Activated CD4-positive, alpha-beta memory T cell treated with anti-CD3 and anti-CD28 coated beads for 36 hours (primary cell): ENCODE measurements around the gene C11orf24. TPM values are rescaled to one million over a fixed set of nuclear protein-coding genes. Genes with fewer than 3 reads are reported as not detected.

Source experiments
- CTCF ChIA-PET: fragments of 350-600 bp; sonication (Branson Sonifier 250); formaldehyde crosslinking; loops from one replicate; lab custom pipeline; 2021; ENCODE audit warnings: antibody characterized with exemption, inconsistent platforms; lab: Charles Lee
- POLR2A ChIA-PET: fragments of 350-600 bp; sonication (Branson Sonifier 250); formaldehyde crosslinking; loops from one replicate; lab custom pipeline; 2021; ENCODE audit warnings: antibody characterized with exemption; lab: Charles Lee
- DNase-seq: peaks from one replicate; pipeline ENCODE4 v3.0.0-alpha.2; 2020
- H3K27ac Mint-ChIP-seq: one replicate; pipeline ENCODE4 v1.8.0; 2021; ENCODE audit warnings: mixed read lengths
- H3K27me3 Mint-ChIP-seq: one replicate; pipeline ENCODE4 v1.8.0; 2021; ENCODE audit warnings: mixed read lengths
- H3K36me3 Mint-ChIP-seq: one replicate; pipeline ENCODE4 v1.8.0; 2021; ENCODE audit warnings: mixed read lengths
- H3K4me1 Mint-ChIP-seq: one replicate; pipeline ENCODE4 v1.8.0; 2021; ENCODE audit warnings: low read depth, mixed read lengths
- H3K4me3 Mint-ChIP-seq: one replicate; pipeline ENCODE4 v1.8.0; 2021; ENCODE audit warnings: mild to moderate bottlenecking, mixed read lengths
- H3K9me3 Mint-ChIP-seq: one replicate; pipeline ENCODE4 v1.8.0; 2021; ENCODE audit warnings: mixed read lengths
- intact Hi-C: fragments of 100-400 bp; cut with micrococcal nuclease; formaldehyde crosslinking; loops from one replicate; pipeline ENCODE4 v1.15.1; 2023
- total RNA-seq, 2 experiments: library from RNA; stranded (reverse); gene quantifications; one replicate each; pipeline ENCODE4 v1.2.3, GENCODE V29; 2021

Gene C11orf24
- 10 to 100 TPM; 28.0 to 28.9 TPM for total RNA-seq

- POLR2A ChIA-PET: interaction anchor here (0.6 to 1.9 kb wide), 7 partner anchors 10 to 188 kb away, joined by 3 to 8 read pairs (median 3); no protein-coding TSS in a partner anchor
- intact Hi-C loops: loop anchor here (1.0 to 10.0 kb wide), 3 partner anchors 25 to 190 kb away; partner anchors contain the start of genes KMT5B and PPP6R3
- Mint-ChIP-seq H3K9me3 (no peaks in the 10 kb centered on the region), H3K4me1 (peaks cover 24% of the 10 kb centered on the region), H3K27ac (peak within 1 kb of the TSS; percentile 93), H3K4me3 (peak within 1 kb of the TSS; percentile 97), H3K36me3 (peaks cover 2% of the 10 kb centered on the region), H3K27me3 (no peaks in the 10 kb centered on the region)
- peak; percentile 95 for DNase-seq
- CTCF ChIA-PET: interaction anchor here (0.9 to 3.5 kb wide), 7 partner anchors 11 to 116 kb away, joined by 3 to 46 read pairs (median 4); no protein-coding TSS in a partner anchor
These were observed at the start of gene C11orf24 for GRCh38 chr11:68271781-68272608. TSS of gene C11orf24 (minus strand) at chr11:68271973. CDS start at chr11:68263767, 8,206 bp downstream.

DNA sequence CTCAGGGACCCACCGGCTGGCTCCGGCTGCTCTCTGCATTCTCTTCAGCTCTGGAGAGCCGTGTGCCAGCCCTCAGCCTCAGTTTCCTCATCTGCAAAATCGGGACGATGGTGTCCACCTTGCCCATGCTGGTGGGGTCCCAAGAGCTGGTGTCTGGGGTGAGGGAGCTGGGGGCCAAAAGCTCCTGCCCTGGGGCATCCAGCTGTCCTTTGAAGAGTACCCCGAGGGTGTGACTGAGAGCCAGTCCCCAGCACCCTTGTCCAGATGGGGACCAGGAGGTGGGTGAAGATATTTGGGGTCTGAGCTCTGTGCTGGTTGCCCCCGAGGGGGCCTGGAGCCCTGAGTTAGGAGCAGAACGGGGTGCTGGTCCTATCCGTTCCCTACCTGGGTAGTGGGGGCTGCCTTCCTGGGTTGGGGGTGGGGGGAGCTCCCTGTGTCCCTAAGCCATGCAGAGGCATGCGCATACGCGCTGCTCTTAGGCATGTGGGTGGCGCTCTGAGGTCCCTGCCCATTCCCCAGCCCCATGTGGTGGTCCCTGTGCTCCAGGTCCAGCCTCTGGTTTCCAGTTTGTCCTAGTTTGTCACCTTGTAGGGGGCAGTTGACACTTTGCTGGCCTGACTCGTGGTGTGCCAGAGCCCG lies 45.5 kb upstream of the C11orf24 start:
- Mint-ChIP-seq H3K27me3 (peaks cover 7% of the 10 kb centered on the region), H3K9me3 (no peaks in the 10 kb centered on the region), H3K27ac (no peak overlapping the region), H3K4me3 (no peak overlapping the region), H3K36me3 (no peaks in the 10 kb centered on the region), H3K4me1 (peaks cover 7% of the 10 kb centered on the region)
- ChIA-PET POLR2A (no interaction called here), CTCF (no interaction called here)
- no peak for DNase-seq
- intact Hi-C loops: no loop called here

DNA sequence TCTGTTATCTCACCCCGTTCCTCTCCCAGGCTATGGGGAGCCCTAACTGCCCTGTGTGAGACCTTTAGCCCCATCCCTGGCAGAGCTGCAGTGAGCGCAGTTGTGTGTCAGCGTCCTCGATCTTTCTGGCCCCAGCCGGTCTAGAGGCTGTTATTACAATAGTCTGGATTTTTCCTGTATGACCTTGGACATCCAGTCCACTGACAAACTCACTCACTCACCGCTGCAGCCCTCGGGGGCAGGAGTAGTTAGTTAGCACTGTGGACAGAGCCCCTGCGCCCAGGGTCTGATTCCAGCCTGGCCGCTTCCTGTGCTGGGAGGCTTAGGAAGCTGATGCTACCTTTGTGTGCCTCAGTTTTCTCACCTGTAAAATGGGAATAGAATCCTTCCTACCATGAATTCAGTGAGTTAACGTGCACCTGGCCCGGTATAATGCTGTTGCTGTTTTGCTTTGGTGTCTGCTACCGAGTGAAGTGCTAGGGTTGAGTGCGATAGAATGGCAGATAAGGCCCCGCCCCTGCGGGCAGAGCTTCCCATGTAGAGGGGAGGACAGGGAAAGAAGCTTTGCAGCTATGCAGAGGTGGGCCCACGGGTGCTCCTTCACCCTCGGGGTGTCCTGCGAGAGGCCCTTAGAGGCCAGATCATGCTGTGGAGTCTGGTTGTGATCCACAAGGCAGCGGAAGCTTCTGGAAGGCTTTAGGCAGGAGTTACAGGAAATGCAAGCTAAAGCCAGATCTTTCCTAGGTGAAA lies 43.6 kb upstream of the C11orf24 start:
- H3K4me3 Mint-ChIP-seq: no peak overlapping the region
- ChIA-PET POLR2A (no interaction called here), CTCF (interaction anchor here (0.9 kb wide), 1 partner anchor 20 kb away, joined by 3 read pairs; no protein-coding TSS in a partner anchor)
- H3K4me1 Mint-ChIP-seq: peaks cover 7% of the 10 kb centered on the region
- H3K36me3 Mint-ChIP-seq: no peaks in the 10 kb centered on the region
- H3K9me3 Mint-ChIP-seq: no peaks in the 10 kb centered on the region
- intact Hi-C loops: no loop called here
- no peak for DNase-seq
- no peak overlapping the region for H3K27ac Mint-ChIP-seq
- H3K27me3 Mint-ChIP-seq: peaks cover 7% of the 10 kb centered on the region

- H3K27ac Mint-ChIP-seq: no peak overlapping the region
- no peaks in the 10 kb centered on the region for H3K9me3 Mint-ChIP-seq
- POLR2A ChIA-PET: no interaction called here
- peak overlapping the region; percentile 12 for H3K4me3 Mint-ChIP-seq
- peaks cover 7% of the 10 kb centered on the region for H3K27me3 Mint-ChIP-seq
- CTCF ChIA-PET: interaction anchor here (0.9 kb wide), 1 partner anchor 16 kb away, joined by 3 read pairs; no protein-coding TSS in a partner anchor
- no peak for DNase-seq
- peaks cover 7% of the 10 kb centered on the region for H3K4me1 Mint-ChIP-seq
- H3K36me3 Mint-ChIP-seq: no peaks in the 10 kb centered on the region
- intact Hi-C loops: no loop called here
These were observed 42.7 kb upstream of the C11orf24 start for GRCh38 chr11:68314203-68315170.

GRCh38 chr11:68313574-68314202 lies 41.9 kb upstream of the C11orf24 start:
- peaks cover 7% of the 10 kb centered on the region for H3K27me3 Mint-ChIP-seq
- ChIA-PET CTCF (interaction anchor here (0.9 kb wide), 1 partner anchor 15 kb away, joined by 3 read pairs; no protein-coding TSS in a partner anchor), POLR2A (no interaction called here)
- peak overlapping the region; percentile 80 for H3K4me3 Mint-ChIP-seq
- DNase-seq: no peak
- H3K4me1 Mint-ChIP-seq: peaks cover 7% of the 10 kb centered on the region
- intact Hi-C loops: no loop called here
- H3K36me3 Mint-ChIP-seq: no peaks in the 10 kb centered on the region
- H3K9me3 Mint-ChIP-seq: no peaks in the 10 kb centered on the region
- no peak overlapping the region for H3K27ac Mint-ChIP-seq

DNA sequence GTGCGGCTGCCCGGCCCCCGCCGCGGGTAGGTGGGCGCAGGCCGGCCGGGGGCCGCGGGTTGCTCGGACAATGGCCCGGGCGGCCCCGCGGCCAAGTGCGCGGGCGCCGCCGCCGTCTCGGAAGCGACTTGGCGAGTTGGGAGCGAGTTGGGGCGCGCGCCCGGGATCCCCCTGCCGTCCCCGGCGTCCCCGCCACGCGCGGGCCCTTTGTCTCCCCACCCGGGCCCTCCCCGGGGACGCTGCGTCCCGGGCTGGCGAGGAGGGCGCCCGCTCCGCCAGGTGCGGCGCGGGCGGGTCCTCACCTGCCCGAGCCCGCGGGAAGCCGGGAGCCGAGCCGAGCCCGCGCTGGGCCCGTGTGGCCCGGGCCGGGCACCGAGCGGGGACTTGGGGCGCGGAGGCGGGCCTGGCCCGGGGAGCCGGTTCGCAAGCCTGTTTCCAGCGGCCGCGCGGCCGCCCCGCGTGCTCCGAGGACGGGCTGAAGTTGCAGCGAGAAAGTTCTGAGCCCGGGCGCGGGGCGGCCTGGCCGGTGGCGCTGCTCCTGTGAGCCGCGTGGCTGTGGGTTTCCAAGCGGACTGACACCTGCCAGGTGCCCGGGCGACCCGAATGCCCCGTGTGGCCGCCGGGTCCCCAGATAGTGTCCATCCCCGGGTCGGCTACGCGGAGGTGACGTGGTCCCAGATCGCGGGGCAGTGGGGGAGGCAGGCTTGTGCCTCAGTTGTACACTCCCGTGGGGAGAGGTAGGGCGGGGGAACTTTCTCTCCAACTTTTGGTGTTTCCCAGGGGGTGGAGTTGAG lies 41.2 kb upstream of the C11orf24 start:
- Mint-ChIP-seq H3K4me3 (peak overlapping the region; percentile 80), H3K4me1 (peaks cover 7% of the 10 kb centered on the region), H3K27me3 (peaks cover 7% of the 10 kb centered on the region), H3K36me3 (no peaks in the 10 kb centered on the region), H3K27ac (no peak overlapping the region), H3K9me3 (no peaks in the 10 kb centered on the region)
- ChIA-PET POLR2A (no interaction called here), CTCF (no interaction called here)
- DNase-seq: peak; percentile 30
- intact Hi-C loops: no loop called here

DNA sequence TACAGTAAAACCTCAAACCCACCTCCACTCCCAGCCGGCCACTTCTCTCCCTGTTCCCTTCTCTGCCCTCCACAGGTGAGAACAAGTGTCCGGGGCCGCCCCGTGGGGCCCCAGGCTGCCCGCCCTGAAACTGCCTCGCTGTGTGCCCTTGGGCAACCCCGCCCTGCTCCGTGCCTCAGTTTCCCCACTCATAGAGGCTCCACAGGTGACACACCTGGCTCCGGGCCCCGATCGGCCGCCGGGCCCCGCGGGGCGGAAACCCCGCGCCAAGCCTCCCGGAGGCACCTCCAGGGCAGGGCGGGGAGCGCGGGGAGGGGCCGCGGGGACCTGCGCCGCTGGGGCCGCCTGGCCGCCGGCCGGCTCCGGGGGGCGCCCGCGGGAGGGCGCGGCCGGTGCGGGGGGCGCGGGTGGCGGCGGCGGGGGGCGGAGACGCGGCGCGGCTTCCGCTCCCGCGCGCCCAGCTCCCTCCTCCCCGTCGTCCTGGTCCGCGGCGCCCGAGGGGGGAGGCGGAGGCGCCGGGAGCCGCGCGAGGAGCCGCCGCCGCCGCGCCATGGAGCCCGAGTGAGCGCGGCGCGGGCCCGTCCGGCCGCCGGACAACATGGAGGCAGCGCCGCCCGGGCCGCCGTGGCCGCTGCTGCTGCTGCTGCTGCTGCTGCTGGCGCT lies 40.5 kb upstream of the C11orf24 start, which contains the start of gene LRP5:
LRP5 (plus strand) TSS at position 475 of the 663 bp plus-strand sequence; CDS start at position 599, 124 bp downstream.
- H3K4me3 Mint-ChIP-seq: peak within 1 kb of the TSS; percentile 80
- peak; percentile 19 for DNase-seq
- POLR2A ChIA-PET: no interaction called here
- H3K9me3 Mint-ChIP-seq: no peaks in the 10 kb centered on the region
- H3K27me3 Mint-ChIP-seq: peaks cover 7% of the 10 kb centered on the region
- H3K4me1 Mint-ChIP-seq: peaks cover 7% of the 10 kb centered on the region
- intact Hi-C loops: no loop called here
- no peak within 1 kb of the TSS for H3K27ac Mint-ChIP-seq
- no peaks in the 10 kb centered on the region for H3K36me3 Mint-ChIP-seq
- CTCF ChIA-PET: interaction anchor here (1.3 kb wide), 1 partner anchor 14 kb away, joined by 4 read pairs; no protein-coding TSS in a partner anchor

DNA sequence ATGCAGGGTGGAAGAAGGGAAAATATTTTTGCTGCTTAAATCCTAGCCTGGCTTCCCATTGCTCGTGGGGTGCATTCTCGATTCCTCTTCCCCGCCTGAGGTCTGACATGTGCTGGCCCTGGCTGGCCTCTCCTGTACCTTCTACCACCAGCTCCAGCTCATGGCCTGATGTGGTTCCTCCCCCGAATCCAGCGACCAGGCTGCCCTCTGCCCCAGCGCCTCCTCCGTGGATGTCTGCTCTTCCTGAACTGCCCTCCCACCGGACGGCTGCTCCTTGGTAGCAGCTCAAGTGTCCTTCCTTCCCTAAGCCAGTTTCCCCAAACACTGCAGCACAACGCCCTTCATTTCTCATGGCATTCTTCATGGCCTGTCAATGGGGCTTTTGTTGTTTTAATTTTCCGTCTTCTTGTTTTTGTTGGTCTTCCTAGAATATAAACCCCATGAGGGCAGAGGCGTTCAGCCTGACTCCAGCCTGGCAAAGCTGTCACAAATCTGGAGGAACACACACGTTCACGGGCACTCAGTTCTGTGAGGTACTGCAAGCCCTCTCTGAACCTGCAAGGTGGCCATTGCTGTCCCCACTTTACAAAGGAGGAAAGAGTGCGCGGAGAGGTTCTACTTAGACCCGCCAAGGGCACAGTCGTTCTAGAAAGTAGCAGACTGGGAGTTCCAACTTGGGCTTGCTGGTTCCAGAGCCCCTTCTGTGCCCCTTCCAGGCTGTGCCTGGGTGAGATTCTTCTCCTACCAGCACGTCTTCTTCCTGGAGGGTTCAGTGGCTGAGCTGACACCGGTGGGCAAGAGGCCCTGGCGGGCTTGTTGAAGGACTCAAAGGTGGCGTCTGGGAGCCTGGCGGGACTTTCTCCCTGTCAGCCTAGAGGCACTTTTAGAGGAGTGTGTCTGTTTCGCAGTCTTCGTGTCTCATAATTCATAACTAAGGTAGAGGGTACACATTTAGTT lies 39.7 kb upstream of the C11orf24 start:
- H3K4me3 Mint-ChIP-seq: peak overlapping the region; percentile 55
- no peaks in the 10 kb centered on the region for H3K9me3 Mint-ChIP-seq
- H3K4me1 Mint-ChIP-seq: peaks cover 7% of the 10 kb centered on the region
- CTCF ChIA-PET: interaction anchor here (0.6 to 1.3 kb wide), 6 partner anchors 9 to 532 kb away, joined by 3 to 4 read pairs (median 4); no protein-coding TSS in a partner anchor
- no peak overlapping the region for H3K27ac Mint-ChIP-seq
- POLR2A ChIA-PET: interaction anchor here (1.3 kb wide), 1 partner anchor 39 kb away, joined by 5 read pairs; the partner anchor contains the start of gene C11orf24
- DNase-seq: no peak
- peaks cover 5% of the 10 kb centered on the region for H3K27me3 Mint-ChIP-seq
- intact Hi-C loops: no loop called here
- no peaks in the 10 kb centered on the region for H3K36me3 Mint-ChIP-seq

DNA sequence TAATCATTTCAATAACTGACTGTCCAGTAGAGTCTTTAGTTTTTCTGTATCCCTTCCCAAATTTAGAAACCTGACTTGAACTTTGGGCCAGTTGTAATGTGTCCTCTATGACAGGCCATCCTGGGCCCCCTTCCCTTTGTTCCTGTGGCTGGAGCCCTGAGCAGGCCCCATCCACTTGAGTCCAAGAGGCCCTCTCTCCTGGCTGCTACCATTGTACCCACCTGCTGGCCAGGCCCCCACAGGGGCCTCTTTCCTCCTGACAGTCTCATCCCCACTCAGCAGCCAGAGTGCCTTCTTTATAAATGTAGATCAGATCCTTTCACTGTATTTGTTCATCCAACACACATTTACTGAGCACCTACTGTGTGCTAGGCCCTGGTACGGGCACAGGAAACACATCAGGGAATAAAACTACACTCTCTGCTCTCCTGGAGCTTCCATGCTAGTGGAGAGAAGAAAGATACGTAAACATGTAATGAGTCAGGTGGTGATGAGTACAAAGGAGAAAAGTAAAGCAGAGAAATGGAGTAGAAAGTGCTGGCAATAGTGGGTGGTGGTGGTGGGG lies 37.9 kb upstream of the C11orf24 start:
- intact Hi-C loops: no loop called here
- Mint-ChIP-seq H3K27ac (no peak overlapping the region), H3K9me3 (no peaks in the 10 kb centered on the region), H3K36me3 (no peaks in the 10 kb centered on the region), H3K4me1 (peaks cover 7% of the 10 kb centered on the region), H3K4me3 (no peak overlapping the region), H3K27me3 (peaks cover 5% of the 10 kb centered on the region)
- ChIA-PET CTCF (no interaction called here), POLR2A (no interaction called here)
- no peak for DNase-seq
